Epithelial cell of esophagus (primary cell): ENCODE measurements around the gene ANKRD13C.

ENCODE experiments used
- DNase-seq: peaks from one replicate; pipeline ENCODE4 v3.0.0; 2010; ENCODE audit warnings: low read depth
- H3K4me3 ChIP-seq: 2 replicates; pipeline ENCODE4 v1.5.1; 2011; ENCODE audit warnings: mild to moderate bottlenecking, low read length, control low read depth
- CTCF ChIP-seq: IDR thresholded peaks from 2 replicates; pipeline ENCODE4 v1.5.1; 2011; ENCODE audit warnings: low read depth, mild to moderate bottlenecking, low read length, control low read depth, inconsistent platforms; ENCODE audit not compliant: insufficient read depth; ENCODE audit errors: missing control alignments

The ANKRD13C gene

GRCh38 chr1:70234733-70235132 lies 119.8 kb downstream of the ANKRD13C start:
- TF ChIP-seq CTCF = no peak
- DNase-seq = peak; percentile 51
- no peak overlapping the region for H3K4me3 ChIP-seq

GRCh38 chr1:70231475-70231874 lies 123.0 kb downstream of the ANKRD13C start:
- TF ChIP-seq CTCF = no peak
- H3K4me3 ChIP-seq = no peak overlapping the region
- no peak for DNase-seq

DNA sequence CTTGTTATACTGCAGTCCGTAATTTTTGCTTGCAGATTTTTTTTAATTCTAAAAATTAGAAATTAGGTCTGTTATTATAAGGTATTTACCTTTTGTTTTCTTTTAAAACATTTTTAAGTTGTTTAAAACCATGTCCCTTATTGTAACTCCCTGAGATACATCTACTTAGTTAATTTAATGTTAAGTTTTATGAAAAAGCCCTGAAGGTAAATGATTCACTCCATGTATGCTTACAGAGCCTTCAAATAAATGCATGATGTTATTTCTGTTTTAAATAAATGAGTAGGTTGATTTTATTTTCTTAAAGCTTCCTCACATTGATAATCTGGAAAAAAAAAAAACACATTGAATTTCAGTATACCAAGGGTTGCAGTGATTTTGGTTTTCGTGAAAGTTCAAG lies 125.9 kb downstream of the ANKRD13C start:
- TF ChIP-seq CTCF = no peak
- peak; percentile 23 for DNase-seq
- H3K4me3 ChIP-seq = no peak overlapping the region

GRCh38 chr1:70227439-70227838 lies 127.1 kb downstream of the ANKRD13C start:
- no peak for DNase-seq
- no peak for TF ChIP-seq CTCF
- no peak overlapping the region for H3K4me3 ChIP-seq

- DNase-seq = no peak
- no peak for TF ChIP-seq CTCF
- no peak overlapping the region for H3K4me3 ChIP-seq
These were observed 129.6 kb downstream of the ANKRD13C start for GRCh38 chr1:70224954-70225353.

DNA sequence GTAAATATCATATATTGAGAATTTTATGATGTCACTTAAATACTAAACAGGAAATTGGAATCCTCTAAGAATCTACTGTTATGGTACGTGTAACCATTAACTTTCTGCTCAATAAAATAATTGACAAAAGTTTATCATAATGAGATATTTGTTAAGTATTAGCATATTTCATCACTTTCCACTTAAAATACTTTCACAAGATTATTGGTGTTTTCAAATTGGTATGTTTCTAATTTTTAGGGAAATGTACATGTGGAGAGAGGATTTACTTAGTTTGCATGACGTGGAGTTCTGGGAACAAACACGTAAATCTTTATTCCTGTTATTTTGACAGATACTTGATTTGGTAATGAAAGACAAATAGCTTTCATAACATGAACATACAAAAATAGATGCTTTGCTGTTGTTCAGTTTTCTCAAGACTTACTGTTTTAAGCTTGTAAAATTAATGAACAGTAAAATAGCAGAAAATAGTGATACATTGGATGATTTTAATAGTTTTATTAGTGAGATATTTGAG lies 131.7 kb downstream of the ANKRD13C start:
- DNase-seq = no peak
- H3K4me3 ChIP-seq = peak overlapping the region; percentile 63
- no peak for TF ChIP-seq CTCF
